GM21825 (cell line): ENCODE measurements around the gene MINDY2.
"Not testable (repeated sequence)": the region's sequence is repeated elsewhere in the genome, so short reads cannot be mapped to it uniquely, and the experiment has no call there.

Source experiments
- ATAC-seq: cut with Tn5 transposase; IDR thresholded peaks from one replicate; pipeline ENCODE4 v1.9.1; 2021; ENCODE audit warnings: mild to moderate bottlenecking, moderate library complexity; ENCODE audit not compliant: unreplicated experiment

MINDY2 gene

GRCh38 chr15:58797505-58797904 is 26.4 kb downstream of the MINDY2 start:
- no peak for ATAC-seq

- no peak for ATAC-seq
These were observed 34.0 kb downstream of the MINDY2 start for GRCh38 chr15:58805095-58805494.

GRCh38 chr15:58823267-58823666 is 52.2 kb downstream of the MINDY2 start:
- ATAC-seq = not testable (repeated sequence)

- no peak for ATAC-seq
These were observed 59.5 kb downstream of the MINDY2 start for GRCh38 chr15:58830556-58830955.

- not testable (repeated sequence) for ATAC-seq
These were observed 62.8 kb downstream of the MINDY2 start for GRCh38 chr15:58833681-58834426.

GRCh38 chr15:58839485-58839884 is 68.4 kb downstream of the MINDY2 start:
- ATAC-seq = no peak

- ATAC-seq = no peak
These were observed 68.9 kb downstream of the MINDY2 start for GRCh38 chr15:58840048-58840447.

- ATAC-seq = no peak
These were observed 71.8 kb downstream of the MINDY2 start for GRCh38 chr15:58842713-58843396.

- ATAC-seq = not testable (repeated sequence)
These were observed 80.1 kb downstream of the MINDY2 start for GRCh38 chr15:58851205-58851604.

- no peak for ATAC-seq
These were observed 81.2 kb downstream of the MINDY2 start for GRCh38 chr15:58852347-58852746.

GRCh38 chr15:58854593-58854992 is 83.5 kb downstream of the MINDY2 start:
- ATAC-seq = no peak

GRCh38 chr15:58856086-58856485 is 85.0 kb downstream of the MINDY2 start:
- ATAC-seq = no peak

GRCh38 chr15:58856621-58857020 is 85.5 kb downstream of the MINDY2 start:
- ATAC-seq = not testable (repeated sequence)

- ATAC-seq = no peak
These were observed 91.2 kb downstream of the MINDY2 start for GRCh38 chr15:58862326-58862725.

- no peak for ATAC-seq
These were observed 93.7 kb downstream of the MINDY2 start for GRCh38 chr15:58864602-58865424.

- no peak for ATAC-seq
These were observed 94.4 kb downstream of the MINDY2 start for GRCh38 chr15:58865425-58865880.

GRCh38 chr15:58867926-58868325 is 96.8 kb downstream of the MINDY2 start:
- no peak for ATAC-seq

- ATAC-seq = no peak
These were observed 99.3 kb downstream of the MINDY2 start for GRCh38 chr15:58870451-58870850.

- ATAC-seq = no peak
These were observed 102.2 kb downstream of the MINDY2 start for GRCh38 chr15:58873267-58873666.

GRCh38 chr15:58875343-58875742 is 104.2 kb downstream of the MINDY2 start:
- no peak for ATAC-seq

GRCh38 chr15:58876306-58877106 is 105.4 kb downstream of the MINDY2 start:
- no peak for ATAC-seq
